GM19239 (cell line): Measurements from ENCODE around the gene MRPL38.
A peak's percentile ranks its signal among the peaks of the same experiment; 100 is the strongest.
"Not testable (repeated sequence)": the region's sequence is repeated elsewhere in the genome, so short reads cannot be mapped to it uniquely, and the experiment has no call there.

Experiments used
- DNase-seq: peaks from one replicate; pipeline ENCODE4 v3.0.0; 2011; ENCODE audit warnings: low spot score; ENCODE audit not compliant: insufficient read length
- FAIRE-seq: peaks from 2 replicates; lab custom pipeline; 2011; peaks lifted over from hg19 to GRCh38; lab: Jason Lieb, UNC

Gene MRPL38

GRCh38 chr17:75861927-75862317, 42.8 kb downstream of the MRPL38 start:
- no peak for DNase-seq
- FAIRE-seq: no peak

GRCh38 chr17:75859358-75859757, 45.3 kb downstream of the MRPL38 start:
- not testable (repeated sequence) for FAIRE-seq, DNase-seq

GRCh38 chr17:75856062-75856756, 48.5 kb downstream of the MRPL38 start:
- FAIRE-seq (no peak), DNase-seq (no peak)

- DNase-seq: peak; percentile 92
- peak; percentile 98 for FAIRE-seq
Measured at GRCh38 chr17:75855310-75856061, 49.2 kb downstream of the MRPL38 start, which contains the start of gene WBP2. Gene WBP2, minus strand, starts transcription at chr17:75855335. Its CDS starts 38 bp downstream, at chr17:75855297.

- DNase-seq (no peak), FAIRE-seq (no peak)
Measured at GRCh38 chr17:75854881-75855309, 49.8 kb downstream of the MRPL38 start.

- no peak for FAIRE-seq
- no peak for DNase-seq
Measured at GRCh38 chr17:75854101-75854748, 50.5 kb downstream of the MRPL38 start.

- DNase-seq (no peak), FAIRE-seq (no peak)
Measured at GRCh38 chr17:75853433-75853832, 51.3 kb downstream of the MRPL38 start.

GRCh38 chr17:75851693-75851991, 53.0 kb downstream of the MRPL38 start:
- not testable (repeated sequence) for FAIRE-seq, DNase-seq

GRCh38 chr17:75850928-75851692, 53.6 kb downstream of the MRPL38 start:
- FAIRE-seq (no peak), DNase-seq (no peak)

GRCh38 chr17:75849724-75850123, 55.0 kb downstream of the MRPL38 start:
- DNase-seq (no peak), FAIRE-seq (no peak)

GRCh38 chr17:75849279-75849646, 55.4 kb downstream of the MRPL38 start:
- DNase-seq: no peak
- FAIRE-seq: no peak
